Caki2 (cell line): ENCODE data around the gene DGCR2. TPM values are rescaled to one million over a fixed set of nuclear protein-coding genes. Genes with fewer than 3 reads are reported as not detected.
"Not testable (repeated sequence)": the region's sequence is repeated elsewhere in the genome, so short reads cannot be mapped to it uniquely, and the experiment has no call there.

Experiments used
- DNase-seq: peaks from one replicate; pipeline ENCODE4 v3.0.0-alpha.2; 2015; ENCODE audit warnings: low read depth
- in situ Hi-C: cut with HindIII; loops from 2 replicates; pipeline ENCODE4 v1.10.0; 2016; ENCODE audit warnings: low sequenced_read_pairs, low pct_unique_long_range_greater_than_20kb, mixed read lengths
- total RNA-seq: library from RNA; depleted of rRNA; stranded (reverse); fragments of >200 nt; shearing (Covaris generic); gene quantifications from 2 replicates; pipeline ENCODE4 v1.2.3, GENCODE V29; 2014; ENCODE audit warnings: low replicate concordance

Gene DGCR2
- total RNA-seq, 1 experiment from 2014 or later, result 72.3 TPM

DNA sequence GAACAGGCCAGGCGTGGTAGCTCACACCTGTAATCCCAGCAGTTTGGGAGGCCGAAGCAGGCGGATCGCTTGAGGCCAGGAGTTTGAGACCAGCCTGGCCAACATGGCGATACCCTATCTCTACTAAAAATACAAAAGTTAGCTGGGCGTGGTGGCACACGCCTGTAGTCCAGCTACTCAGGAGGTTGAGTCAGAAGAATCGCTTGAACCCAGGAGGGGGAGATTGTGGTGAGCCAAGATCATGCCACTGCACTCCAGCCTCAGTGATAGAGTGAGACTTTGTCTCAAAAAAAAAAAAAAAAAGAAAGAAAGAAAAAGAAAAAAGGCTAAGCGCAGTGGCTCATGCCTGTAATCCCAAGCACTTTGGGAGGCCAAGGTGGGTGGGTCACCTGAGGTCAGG is 110.6 kb downstream of the DGCR2 start:
- in situ Hi-C loops, result not testable (repeated sequence)
- peak; percentile 51 for DNase-seq

DNA sequence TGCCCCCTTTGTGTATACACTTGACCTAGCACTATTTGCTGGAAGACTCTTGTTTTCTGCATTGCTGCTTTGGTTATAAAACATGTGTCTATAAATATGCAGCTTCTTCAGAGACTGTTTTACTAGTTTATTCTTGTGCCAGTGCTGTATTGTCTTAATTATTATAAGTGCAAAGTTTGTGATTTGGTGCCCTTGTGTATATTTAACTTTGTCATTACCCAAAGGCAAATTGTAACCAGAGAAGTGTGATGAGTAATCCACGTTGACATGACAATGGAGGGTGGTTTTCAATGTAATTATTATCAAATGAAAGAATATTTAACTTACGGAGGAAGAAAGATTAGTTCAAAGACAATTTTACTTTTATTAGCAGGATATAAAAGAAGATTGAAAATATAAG is 111.1 kb downstream of the DGCR2 start:
- in situ Hi-C loops, result no loop called here
- peak; percentile 72 for DNase-seq

DNA sequence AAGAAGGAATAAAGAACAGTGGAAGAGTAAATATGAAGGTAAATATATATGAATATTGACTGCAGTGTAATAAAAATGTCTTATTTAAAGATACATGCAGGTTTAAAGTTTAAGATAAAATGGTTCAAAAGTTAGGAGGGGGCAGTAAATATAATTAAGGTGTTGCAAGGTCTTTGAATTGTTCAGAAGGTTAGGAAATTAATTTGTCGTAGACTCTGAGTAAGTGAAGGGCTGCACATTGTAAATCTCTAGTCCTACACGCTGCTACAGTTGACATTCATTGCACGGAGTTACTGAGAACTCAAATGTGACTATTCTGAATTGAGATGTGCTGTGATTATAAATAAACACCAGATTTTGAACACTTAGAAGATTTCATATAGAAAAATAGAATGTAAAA is 116.3 kb downstream of the DGCR2 start:
- no peak for DNase-seq
- in situ Hi-C loops, result no loop called here

DNA sequence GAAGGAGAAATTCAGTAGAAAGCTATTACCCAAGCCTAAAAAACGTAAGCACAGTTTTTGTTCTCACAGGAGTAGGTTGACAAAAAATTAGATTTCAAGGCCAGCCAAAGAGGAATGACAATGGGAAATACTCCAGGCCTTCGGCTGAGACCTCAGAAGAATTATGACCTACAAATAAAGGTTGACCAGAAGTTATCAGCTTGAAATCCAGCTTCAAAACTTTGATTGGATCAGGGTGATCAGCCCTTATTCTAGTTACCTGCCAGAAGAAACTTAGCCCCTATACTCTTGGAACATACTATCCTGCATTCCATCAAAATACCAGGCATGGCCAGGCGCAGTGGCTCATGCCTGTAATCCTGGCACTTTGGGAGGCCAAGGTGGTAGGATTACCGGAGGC is 117.7 kb downstream of the DGCR2 start:
- in situ Hi-C loops, result no loop called here
- DNase-seq, result no peak

DNA sequence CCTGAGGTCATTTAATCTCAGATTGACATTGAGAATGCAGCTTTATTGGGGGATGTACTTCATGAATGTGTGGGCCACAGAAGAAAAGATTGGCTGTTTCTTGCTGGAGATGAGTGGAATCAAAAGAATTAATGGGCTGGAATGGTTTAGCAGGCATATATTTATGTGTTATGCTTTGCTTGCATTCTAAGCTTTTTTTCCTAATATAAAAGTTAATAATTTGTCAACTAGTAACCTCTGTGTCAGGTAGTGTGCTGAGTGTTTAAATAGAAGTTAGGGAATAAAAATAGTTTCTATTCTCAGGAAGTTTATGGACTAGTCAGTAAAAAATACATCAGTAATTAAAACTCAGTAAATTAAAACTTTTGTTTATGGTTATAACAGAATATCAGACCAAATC is 118.7 kb downstream of the DGCR2 start:
- in situ Hi-C loops, result no loop called here
- peak; percentile 39 for DNase-seq

DNA sequence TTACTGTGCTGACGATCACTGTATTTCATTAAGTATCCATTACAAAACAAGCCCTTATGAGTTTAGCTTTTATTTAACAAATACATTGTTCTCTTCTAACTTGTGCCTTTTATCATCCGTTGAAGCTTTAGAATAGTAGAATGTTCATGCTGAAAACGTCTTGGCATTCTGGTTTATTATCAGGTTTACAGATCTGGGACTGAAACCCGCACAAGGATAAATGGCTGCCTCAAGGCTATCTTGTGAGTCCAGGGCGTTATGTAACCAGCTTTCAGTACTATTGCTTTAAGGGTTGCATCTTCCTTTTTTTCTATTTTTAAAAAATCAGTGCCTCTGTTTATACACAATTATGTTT is 119.6 kb downstream of the DGCR2 start:
- in situ Hi-C loops, result no loop called here
- DNase-seq, result no peak

DNA sequence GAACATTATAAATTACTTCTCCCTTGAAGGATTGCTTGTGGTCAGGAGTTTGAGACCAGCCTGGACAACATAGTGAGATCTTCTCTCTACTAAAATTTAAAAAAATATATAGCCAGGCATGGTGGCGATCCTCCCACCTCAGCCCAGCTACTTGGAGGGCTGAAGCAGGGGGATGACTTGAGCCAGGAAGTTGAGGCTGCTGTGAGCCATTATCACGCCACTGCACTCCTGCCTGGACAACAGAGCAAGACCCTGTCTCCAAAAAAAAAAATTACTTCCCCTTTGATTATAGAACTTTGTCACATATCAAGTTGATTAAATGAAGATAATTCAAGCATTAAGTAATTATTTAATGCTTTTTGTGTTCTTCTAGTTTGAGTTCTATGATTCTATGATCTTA is 121.0 kb downstream of the DGCR2 start:
- no peak for DNase-seq
- in situ Hi-C loops, result no loop called here

DNA sequence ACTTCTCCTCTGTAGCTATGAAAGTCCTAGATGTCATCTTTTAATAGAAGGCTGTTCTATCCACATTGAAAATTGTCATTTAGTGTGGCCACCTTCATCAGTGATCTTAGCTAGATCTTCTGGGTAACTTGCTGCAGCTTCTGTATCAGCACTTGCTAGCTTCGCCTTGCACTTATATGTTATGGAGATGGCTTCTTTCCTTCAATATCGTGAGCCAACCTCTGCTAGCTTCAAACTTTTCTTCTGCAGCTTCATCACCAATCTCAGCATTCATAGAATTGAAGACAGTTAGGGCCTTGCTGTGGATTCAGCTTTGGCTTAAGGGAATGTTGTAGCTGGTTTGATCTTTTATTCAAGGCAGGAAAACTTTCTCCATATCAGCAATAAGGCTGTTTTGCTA is 122.1 kb downstream of the DGCR2 start:
- DNase-seq, in situ Hi-C loops: not testable (repeated sequence)

DNA sequence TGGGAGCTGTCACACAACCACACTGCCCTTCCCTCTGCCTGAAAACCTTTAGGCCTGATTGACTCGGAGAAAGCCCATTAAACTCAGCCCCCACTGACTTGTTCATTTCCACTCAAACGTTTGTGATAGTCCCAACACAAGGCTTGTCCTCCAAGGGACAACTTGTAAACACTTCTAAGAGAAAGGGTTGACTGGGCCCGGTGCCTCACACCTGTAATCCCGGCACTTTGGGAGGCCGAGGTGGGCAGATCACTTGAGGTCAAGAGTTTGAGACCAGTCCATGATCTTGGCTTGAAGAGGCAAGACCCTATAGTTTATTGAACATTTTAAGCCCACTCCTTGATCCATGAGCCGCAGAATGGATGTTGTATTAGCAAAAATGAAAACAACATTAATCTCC is 122.8 kb downstream of the DGCR2 start:
- no peak for DNase-seq
- in situ Hi-C loops, result no loop called here

DNA sequence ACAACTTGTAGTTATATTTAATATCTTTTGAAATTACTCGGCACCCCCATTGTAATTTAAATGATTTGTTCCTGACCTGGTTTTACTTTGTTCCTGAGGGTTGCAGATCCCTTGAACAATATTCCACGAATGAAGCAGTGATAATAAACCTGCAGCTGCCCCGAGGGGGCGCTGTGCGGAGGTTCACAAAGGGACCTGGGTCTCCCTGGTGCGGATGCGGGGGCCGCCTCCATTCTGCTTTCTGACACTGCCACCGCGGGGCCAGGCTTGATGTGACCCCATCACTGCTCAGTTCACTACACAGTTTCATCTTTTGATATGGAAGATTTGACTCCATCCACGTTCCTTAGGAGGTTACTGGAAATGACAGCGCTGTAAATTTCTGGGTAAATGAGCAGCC is 123.2 kb downstream of the DGCR2 start:
- in situ Hi-C loops, result no loop called here
- no peak for DNase-seq

DNA sequence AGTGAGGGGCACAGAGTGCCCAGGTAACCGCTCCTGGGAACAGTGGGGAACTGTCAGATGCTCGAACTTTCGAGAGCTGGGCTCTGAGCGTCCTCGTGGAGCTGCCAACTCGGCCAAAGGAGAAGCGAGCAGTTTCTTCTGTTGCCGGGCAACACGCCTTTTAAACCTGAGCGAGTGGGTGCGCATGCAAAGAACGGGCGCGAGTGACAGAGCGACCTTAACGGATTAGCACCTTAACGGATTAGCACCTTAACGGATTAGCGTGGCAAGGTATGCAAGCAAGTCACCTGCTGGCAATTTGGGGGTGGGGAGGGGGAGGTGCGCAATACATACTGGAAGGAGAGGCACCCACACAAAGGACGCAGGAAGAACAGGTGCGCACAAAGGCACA is 124.3 kb downstream of the DGCR2 start:
- in situ Hi-C loops, result no loop called here
- no peak for DNase-seq

DNA sequence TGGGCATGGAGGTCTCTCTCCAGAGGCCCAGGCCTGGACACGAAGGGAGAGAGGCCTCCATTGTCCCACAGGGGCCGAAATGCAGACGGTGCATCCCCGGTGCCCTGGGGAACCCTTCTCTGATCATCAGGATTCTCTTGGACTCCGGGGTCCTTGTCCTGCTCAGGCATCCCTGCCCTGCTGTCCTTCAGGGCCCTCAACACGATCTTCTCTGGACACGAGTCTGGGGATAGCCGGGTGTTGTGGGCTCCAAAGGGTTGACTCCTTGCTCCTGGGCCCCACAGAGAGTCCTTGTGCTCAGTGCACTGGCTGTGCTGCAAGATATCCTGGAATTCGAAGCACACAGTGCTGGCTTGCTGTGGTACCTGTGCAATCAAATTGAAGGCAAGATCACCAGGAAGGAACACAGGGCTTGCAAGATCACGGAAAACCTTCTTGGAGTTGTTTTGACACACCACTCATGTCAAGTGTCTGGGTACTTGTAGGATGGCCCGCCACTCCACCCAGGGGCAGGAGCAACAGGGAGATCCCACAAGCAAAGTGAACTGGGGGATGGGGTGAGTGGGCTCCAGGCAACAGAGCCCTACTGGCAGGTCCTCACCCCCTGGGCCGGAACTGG is 124.8 kb downstream of the DGCR2 start:
- in situ Hi-C loops, result no loop called here
- DNase-seq, result no peak

DNA sequence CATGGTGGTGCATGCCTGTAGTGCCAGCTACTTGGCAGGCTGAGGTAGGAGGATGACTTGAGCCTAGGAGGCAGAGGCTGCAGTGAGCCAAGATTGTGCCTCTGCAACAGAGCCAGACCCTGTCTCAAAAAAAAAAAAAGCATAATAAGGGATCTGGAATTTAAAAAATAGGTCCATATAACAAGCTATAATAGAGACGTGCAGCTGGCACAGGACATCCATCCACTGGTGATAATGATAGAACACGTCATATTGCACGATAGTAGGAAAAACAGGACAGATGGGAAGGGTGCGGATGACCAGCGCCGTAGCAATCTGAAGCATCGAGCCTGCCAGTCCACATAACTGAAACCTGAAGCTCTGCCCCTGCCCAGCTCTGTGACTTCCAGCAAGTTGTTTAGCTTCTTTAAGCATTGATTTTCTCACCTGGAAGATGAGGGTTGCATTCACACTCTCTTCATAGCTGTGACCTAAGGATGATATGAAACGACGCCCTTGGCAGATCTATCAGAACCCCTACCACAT is 125.8 kb downstream of the DGCR2 start:
- no peak for DNase-seq
- in situ Hi-C loops, result no loop called here

DNA sequence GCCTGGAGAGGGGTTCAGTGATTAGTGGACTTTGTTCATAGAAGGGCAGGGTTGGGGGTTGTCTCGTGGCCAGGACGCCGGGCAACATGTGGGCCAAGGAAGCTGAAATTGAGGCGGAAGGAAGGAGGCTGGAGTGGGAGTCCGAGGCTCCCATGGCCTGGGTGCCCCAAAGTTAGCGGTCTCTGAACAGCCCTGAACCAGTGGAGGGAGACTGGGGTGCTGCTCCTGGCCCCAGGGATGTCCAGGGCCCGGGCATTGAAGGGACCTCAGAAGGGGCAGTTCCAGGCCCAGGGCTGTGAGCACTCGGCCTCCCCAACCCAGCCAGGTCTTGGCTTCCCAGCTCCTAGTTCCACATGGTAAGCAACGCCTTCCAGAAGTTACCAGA is 126.9 kb downstream of the DGCR2 start:
- in situ Hi-C loops, result no loop called here

DNA sequence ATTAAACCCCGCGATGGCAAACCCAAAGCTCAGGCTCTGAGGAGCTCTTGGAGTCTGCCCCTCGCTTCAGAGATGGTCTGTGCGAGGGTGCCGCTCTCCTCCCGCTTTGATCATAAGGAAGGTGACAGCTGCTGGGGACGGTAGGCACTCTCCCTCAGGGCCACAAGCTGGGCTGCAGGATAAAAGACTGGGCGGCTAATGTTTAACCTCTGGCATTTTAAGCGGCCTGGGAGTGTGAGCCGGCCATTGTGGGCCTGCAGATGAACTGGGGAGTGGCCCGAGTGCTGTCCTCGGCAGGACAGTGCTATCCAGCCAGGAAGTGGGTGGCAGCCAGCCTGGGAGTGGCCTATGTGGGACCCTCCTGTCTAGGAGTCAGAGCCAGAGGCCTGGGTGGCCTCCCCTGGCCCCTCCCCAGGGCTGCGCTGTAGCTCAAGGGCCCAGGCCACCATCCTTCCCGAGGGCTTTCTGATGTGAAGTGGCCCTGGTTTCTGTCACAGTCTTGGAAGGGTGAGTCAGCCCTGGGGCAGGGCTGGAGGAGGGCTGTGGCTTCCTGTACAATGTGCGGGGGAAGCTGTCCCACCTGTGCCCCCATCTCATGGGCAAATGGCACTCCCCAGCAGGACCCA is 127.4 kb downstream of the DGCR2 start:
- DNase-seq, result peak; percentile 83
- in situ Hi-C loops, result no loop called here

More for the DNA sequence above, 126.9 kb downstream of the DGCR2 start:
- no peak for DNase-seq

DNA sequence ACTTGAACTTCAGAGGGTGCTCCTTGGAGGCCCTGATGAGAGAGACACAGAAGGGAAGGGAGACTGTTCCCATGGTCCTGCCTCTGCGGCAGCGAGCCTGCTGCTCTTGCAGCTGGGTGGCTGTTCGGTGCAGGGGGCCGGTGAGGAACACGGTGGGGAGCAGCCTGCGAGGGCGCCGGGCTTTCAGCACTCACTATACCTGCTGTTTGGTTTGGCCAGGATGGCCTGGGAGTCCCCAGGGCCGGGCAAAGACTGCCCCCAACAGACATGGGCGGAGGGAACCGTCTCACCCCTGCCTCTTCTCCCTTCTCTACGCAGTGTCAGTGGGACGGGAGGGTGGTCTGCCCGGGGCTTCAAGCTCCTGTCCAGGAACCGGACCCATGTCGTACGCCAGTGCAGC is 128.2 kb downstream of the DGCR2 start:
- in situ Hi-C loops, result no loop called here
- DNase-seq, result no peak

DNA sequence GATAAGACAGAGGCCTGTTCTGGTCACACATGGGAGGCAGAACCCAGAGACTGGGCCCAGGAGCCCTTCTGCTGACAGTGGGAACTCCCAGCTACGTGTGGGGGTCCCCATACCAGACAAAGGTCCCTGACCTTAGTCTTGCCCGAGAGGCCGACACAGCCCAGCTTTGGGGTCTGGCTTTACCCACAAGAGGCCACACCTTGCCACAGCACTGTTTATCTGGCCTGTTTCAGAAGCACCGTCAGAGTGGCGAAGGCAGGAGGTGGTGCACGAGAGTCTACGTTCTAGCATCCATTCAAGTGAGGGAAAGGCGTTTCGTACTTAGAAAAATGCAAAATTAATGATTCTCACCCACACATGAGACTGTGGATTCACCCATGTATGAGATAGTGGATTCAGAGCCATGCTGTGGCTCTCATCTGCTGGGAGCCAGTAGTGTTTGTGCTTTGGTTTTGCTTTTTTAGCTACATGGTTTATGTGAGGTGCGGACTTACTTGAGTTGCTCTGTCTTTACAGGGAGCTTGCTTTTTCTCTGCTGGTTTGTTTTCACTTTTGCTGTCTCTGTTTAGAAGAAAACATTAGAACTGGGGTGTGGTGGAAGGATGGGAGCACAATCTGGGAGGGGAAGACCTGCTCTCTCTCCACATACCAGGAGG is 129.5 kb downstream of the DGCR2 start:
- in situ Hi-C loops, result no loop called here
- DNase-seq, result no peak

DNA sequence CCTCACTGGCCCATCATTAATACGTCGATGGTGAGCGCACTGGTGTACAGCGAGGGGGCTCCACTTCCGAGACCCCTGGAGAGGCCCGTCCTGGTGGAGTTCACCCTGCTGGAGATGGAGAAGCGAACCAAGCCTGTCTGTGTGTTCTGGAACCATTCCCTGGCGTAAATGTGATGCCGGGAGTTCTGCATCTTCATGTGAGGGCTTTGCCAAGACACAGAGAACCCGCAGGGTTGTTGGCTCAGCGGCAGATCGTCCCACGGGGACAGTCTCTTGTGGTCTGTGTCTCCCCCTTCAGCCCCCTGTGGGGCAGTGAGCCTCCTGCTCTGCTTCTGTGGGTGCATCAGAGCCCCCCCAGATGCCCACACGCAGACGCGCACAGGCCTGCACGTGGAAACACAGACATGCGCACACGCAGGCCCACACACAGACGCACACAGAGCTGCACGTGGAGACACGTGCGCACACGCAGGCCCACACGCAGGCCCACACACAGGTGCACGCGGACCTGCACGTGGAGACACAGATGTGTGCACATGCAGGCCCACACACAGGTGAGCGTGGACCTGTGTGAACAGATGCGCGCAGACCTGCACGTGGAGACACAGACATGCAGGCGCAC is 130.3 kb downstream of the DGCR2 start:
- in situ Hi-C loops, result no loop called here
- no peak for DNase-seq

DNA sequence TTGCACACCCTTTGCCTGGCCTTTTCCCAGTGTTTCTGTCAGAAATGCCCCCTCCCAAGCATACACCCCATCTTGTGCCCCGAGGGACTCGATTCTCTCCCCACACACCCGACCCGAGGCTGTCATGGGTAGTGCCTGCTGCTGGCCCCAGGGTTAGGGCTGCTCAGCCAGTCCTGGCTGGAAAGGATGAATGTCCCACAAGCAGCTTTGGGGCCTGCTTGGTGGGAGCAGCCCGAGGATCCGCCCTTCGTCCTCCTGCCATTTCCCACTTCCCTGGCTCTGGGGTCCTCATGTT is 131.1 kb downstream of the DGCR2 start:
- in situ Hi-C loops, result no loop called here
- DNase-seq, result no peak
